Tibial nerve (tissue), 4 donors: ENCODE results near the gene CCDC149.

Experiments
- EP300 ChIP-seq, 2 donors: sonication (generic); formaldehyde crosslinking; IDR thresholded peaks; one replicate each; pipeline ENCODE4 v1.6.1; 2017; ENCODE audit warnings: antibody characterized with exemption in 2 of 2, mild to moderate bottlenecking in 1 of 2
- TF ChIP-seq, protein P1 (sequence below), 5 experiments: fragments of 200-600 bp in 3 of 5; fragments of 450-650 bp in 2 of 5; sonication (generic) in 3 of 5; IDR thresholded peaks; one replicate each; pipeline ENCODE4 v1.5.1; 2016 to 2019; ENCODE audit warnings: antibody characterized with exemption in 5 of 5, mild to moderate bottlenecking in 3 of 5, moderate library complexity in 2 of 5

DNA sequence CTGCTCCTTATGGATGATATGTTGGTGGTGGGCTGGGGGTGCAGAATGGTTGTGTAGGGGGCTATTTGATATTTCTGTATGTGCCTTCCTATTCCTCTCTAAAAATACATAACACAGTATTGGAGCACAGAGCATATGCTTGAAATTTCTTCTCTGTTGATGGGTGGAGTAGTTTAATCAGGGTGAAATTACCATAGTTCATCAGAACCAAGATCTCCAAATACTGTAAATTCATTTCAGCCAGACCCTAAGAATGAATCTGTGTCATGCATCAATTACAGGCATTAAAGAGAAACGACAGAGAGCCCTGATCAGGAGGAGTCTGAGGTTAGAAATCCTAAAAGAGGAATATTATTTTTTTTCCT is 25.1 kb upstream of the CCDC149 start:
- TF ChIP-seq, protein P1, sequence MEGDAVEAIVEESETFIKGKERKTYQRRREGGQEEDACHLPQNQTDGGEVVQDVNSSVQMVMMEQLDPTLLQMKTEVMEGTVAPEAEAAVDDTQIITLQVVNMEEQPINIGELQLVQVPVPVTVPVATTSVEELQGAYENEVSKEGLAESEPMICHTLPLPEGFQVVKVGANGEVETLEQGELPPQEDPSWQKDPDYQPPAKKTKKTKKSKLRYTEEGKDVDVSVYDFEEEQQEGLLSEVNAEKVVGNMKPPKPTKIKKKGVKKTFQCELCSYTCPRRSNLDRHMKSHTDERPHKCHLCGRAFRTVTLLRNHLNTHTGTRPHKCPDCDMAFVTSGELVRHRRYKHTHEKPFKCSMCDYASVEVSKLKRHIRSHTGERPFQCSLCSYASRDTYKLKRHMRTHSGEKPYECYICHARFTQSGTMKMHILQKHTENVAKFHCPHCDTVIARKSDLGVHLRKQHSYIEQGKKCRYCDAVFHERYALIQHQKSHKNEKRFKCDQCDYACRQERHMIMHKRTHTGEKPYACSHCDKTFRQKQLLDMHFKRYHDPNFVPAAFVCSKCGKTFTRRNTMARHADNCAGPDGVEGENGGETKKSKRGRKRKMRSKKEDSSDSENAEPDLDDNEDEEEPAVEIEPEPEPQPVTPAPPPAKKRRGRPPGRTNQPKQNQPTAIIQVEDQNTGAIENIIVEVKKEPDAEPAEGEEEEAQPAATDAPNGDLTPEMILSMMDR (IDR thresholded peaks at IDR 0.05) = no peak
- TF ChIP-seq EP300 (IDR thresholded peaks at IDR 0.05) = no peak
